ENCODE data around the gene PHIP.
"Not testable (repeated sequence)": the region's sequence is repeated elsewhere in the genome, so short reads cannot be mapped to it uniquely, and the experiment has no call there.

PHIP gene

DNA sequence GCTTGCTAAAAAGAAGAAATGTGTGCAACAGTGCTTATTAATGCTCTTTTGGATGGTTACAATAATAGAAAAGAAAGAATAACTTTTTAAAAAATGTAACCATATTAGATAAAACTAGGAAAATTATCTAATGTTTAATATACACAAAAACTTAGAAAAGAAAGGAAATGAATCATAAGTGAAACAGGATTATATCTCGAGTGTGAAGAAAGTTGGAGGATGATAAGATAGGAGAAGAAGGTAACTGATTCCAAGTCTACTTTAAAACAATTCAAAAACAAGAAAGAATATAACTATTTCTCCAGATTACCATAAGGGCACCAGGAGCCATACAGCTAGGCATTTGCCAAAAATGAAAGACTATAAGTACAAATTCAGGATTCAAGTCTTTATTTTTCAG lies 73.0 kb downstream of the PHIP start:
- no peak for DNase-seq

DNA sequence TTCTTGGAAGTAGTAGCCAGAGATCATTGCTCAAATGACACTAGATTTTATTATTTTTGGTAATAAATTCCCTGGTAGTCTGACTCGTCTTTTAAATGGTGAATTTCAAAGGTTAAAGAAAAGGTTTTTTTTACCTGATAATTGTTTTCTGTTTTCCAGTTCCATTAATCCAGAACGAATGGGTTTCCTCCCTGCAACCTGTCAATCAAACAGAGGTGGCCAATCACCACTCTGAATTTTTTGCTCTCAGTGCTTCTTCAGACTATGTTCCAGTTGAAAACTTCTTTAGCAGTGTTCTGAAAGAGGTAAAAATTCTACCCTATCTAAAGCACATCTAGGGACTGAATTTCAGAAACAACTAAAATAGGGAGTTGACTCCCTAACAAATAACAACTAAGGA lies 73.8 kb downstream of the PHIP start:
- DNase-seq = no peak

DNA sequence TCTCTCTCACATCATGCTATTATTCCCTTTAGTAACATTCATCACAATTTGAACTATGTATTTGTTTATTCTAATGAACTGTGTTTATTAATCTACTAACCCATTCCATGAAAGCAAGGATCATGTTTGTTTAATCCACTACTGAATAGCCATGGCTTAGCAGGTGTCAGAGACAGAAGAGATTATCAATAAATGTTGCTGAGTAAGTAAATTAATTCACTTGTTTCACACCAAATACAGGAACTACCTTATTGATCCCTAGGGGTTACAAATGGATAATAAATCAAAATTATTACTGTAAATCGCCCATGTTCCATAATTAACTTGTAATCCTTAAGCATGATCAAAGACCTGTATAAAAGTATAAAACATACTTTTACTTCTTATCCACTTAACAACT lies 76.6 kb downstream of the PHIP start:
- no peak for DNase-seq

DNA sequence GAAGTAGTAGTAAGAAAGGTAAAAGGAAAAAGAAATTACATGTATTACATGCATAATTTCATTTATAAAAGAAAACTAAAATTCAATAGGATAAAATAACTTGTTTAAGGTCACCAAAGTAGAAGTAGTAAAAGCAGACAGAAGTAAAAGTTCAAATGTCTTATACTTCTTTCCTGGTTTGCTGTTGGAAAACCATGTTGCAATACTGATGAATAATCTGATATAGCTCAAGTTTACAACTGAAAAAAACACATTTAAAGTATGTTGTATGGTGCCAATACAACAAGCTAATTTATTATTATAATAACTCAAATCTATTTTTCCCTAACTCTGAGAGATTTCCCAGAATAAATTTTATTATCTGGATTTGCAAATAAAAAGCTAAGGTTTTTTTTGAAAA lies 78.3 kb downstream of the PHIP start:
- DNase-seq = no peak

DNA sequence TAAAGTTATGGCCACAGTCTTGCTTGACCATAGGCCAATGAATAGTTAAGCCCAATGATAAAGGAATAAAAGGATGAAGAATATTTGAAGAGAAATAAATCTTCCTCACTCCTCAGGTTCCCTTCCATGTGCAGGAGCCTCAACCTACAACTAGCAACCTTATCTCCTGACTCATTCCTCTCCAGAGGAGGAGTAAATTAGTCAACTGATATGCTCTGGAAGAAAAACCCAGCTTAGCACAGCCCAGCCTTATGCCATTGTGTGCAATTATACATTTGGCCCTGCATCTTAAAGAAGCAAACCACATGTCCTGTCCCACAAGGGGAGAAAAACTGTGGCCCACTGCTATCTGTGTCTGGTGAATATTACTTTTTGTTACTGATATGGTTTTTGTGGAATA lies 82.1 kb downstream of the PHIP start:
- DNase-seq = no peak

DNA sequence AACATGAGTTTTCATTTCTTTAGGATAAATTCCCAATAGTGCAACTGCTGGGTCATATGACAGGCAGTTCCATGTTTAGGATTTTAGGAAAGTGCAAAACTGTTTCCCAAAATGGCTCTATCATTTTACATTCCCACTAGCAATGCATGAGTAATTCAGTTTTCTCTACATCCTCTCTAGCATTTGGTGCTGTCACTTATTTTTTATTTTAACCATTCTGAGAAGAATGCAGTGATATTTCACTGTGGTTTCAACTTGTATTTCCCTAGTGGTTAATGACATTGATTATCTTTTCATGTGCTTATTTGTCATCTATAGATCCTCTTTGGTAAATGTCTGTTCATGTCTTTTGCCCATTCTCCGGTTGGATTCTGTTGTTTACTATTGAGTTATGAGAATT lies 82.7 kb downstream of the PHIP start:
- no peak for DNase-seq

DNA sequence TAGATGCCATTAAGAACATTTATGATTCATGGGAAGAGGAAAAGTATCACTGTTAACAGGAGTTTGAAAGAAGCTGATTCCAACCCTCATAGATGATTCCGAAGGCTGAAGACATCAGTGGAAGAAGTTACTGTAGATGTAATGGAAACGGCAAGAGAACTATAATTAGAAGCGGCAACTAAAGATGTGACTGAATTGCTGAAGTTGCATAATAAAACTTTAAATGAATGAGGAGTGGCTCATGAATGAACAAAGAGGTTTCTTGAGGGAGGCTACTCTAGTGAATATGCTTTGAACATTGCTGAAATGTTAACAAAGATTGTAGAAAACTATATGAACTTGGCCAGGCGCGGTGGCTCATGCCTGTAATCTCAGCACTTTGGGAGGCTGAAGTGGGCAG lies 84.1 kb downstream of the PHIP start:
- no peak for DNase-seq

DNA sequence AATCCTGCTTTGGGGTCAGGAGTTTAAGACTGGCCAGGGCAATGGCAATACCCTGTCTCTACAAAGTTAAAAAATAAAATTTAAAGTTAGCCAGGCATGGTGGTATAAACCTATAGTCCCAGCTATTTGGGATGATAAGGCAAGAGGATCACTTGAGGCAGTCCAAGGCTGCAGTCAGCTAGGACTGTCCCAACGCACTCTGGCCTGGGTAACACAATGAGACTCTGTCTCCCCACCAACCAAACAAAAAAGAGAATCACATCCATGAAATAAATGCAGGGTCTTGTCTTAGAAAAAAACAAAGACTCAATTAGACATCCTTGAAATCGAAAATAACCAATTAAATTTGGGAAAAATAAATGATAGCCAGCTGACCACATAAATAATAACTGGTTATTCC lies 88.9 kb downstream of the PHIP start:
- DNase-seq = no peak

DNA sequence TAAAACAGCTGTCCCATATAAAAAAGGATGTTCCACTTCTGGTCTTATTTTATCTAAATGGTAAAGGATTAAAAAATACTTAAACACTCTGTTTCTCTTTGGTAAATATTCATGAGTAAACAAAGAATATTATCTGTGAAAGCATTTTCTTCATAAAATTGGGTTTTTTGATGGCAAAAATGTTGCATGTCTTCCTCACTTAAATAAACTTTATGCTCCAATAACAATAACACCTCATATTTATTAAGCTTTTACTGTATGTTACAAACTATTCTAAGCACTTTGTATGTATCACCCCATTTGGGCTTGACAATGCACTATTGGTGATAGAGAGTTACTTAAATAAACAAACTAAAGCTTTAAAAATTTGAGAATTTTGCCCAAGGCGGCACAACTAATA lies 91.9 kb downstream of the PHIP start:
- no peak for DNase-seq

DNA sequence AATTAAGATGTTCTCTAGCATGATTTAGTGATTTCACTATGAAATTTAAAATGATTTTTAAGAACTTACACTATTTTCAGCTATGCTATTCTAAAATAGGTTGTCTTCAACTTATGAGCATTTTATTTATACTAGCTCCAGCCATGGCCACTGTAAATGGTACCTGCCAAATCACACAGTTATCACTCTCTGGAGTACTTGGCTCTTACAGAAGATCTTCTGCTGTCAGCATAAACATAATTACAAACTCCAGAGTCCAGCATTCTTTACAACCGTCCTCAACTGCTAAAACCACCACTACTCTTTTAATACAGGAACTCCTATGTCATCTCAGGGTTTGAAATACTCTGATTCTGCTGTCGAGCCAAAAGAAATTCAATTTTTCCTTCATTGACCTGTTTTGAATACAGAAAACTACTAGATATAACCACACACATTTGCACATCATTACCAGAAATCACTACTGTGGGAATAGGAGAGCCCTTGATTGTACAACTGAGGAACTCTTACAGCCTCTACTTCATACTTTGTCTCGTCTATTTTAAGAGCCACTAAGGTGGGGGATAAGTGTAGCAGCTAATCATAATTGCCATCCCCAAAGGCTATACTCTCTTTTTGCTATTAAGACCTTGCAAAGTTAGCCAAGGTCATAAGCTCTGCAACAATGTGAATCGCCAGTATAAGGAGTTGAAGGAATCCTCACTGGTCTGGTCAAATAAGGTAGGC lies 93.7 kb downstream of the PHIP start:
- no peak for DNase-seq

DNA sequence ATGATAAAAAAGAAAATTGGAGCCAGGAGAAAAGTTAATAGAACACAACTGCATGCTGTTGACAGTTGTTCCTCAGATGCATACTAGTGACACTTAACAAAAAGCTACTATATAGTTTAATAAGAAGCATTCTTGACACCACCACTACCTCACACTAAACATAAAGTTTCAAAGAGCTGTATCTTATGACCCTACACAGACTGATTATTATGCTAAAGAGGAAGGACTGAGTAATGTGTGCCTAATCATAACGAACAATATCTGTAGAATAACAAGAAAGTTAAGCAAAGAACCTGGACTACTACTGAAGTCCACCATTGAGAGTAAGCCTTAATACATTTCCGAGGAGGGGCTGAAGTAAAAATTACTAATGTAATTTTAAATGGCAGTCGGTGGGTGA lies 110.9 kb downstream of the PHIP start:
- DNase-seq = no peak

DNA sequence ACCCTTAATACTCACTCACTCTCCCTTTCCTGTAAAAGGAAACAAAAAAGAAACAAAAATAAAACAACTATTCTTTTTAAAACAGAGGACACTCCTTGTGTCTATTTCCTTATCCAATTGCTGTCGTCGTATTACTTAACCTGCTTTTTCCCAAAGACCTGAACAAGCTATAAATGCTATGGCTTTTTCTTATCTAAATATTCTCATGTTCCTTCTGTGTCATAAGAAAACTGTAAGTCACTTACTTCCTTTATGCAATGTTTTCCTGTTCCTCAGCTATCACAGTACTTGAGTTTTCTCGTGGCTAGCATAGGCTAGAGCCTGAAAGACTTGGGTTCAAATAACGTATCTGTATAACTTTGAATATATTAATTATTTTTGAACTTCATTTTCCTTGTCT lies 111.5 kb downstream of the PHIP start:
- no peak for DNase-seq

DNA sequence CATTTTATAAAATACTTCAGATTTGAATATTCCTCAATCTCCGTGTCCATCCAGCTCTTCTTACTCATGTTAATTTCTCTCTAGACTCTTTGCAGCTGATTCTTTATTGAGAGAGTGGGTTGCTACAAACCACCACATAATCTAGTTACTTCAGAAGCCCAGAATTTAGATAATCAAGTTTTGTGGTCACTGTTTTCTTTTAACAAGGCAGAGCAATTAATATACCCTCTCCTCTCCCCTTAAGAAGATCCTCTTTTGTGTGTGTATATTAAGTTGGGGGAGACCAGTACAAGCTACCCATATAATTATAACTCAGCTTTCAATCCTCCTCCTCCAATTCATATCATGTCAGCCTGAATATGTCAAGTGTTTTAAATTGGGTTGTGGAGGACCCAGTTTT lies 115.6 kb downstream of the PHIP start:
- DNase-seq = no peak

DNA sequence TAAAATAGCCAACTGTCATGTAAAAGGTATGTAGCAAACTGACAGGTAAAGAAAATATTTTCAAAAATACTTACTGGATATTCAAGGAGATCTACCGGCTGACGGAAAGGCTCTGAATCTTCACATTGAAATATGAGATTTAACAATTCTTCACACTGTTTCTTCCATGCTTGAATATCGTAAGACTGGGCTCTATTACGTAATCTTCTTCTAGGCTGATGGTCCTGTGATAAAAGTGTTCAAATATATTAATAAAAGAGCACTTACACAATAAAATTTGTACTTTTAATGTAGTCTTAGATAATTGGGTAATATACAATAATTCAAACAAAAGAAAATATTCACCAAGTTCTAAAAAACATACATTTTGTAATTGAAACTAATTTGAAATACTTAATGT lies 123.3 kb downstream of the PHIP start:
- no peak for DNase-seq

DNA sequence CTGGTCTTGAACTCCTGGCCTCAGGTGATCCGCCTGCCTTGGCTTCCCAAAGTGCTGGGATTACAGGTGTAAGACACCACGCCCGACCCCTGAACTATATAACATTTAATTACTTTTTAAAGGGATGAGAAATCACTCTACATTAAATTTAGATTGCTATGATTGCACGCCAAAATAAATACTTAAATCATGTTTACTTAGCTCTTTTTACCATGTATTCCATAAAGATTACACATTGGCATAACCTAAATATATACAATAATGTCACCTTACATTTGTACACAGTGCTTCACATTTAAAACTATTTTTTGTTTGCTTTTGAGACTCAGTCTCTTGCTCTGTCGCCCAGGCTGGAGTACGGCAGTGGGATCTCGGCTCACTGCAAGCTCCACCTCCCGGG lies 124.3 kb downstream of the PHIP start:
- no peak for DNase-seq

DNA sequence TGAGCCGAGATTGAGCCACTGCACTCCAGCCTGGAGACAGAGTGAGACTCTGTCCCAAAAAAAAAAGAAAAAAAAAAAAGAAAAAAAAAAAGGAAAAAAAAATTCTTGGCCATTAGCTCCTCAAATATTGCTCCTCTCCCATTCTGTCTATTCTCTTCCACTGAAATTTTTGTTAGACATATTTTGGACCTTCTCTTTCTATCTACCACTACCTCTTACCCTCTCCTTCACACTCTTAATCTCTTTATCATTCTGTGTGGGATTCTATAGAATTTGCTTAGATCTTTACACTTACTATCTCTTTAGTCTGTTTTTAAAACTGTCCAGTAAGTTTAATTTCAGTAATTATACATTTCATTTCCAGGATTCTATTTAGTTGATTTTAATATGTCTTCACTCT lies 125.7 kb downstream of the PHIP start:
- no peak for DNase-seq

DNA sequence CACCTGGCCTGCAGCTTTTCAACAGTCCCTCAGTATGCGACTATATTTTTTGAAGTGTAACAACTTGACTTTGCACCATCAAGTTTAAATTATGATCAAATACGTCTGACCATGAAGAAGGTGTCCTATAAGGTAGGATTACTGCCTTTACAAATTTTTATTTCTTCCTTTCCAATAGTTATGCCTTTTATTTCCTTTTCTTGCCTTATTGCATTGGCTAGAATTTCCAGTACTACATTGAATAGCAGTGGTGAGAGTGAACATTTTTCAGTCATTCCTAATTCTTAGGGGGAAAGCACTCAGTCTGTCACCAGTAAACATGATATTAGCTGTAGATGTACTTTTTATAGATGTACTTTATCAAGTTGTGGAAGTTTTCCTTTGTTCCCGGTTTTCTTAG lies 129.3 kb downstream of the PHIP start:
- no peak for DNase-seq

DNA sequence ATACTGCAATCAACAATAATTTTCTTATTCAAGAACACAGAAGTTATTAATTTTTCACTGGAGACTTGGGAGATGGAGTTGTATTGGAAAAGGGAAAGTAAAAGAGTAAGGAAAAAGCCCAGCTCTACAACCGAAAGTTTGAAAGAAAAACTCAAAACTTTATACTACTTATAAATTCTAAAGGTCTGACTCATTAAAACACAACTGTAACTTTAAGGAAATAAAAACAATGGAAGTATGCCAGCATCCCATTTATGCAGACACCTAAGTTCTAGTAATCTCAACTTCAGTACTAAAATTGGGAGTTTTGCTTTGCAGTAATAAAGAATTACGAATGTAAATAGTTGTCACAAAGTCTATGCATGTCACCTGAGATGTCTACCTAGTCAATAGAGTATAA lies 130.1 kb downstream of the PHIP start:
- no peak for DNase-seq

DNA sequence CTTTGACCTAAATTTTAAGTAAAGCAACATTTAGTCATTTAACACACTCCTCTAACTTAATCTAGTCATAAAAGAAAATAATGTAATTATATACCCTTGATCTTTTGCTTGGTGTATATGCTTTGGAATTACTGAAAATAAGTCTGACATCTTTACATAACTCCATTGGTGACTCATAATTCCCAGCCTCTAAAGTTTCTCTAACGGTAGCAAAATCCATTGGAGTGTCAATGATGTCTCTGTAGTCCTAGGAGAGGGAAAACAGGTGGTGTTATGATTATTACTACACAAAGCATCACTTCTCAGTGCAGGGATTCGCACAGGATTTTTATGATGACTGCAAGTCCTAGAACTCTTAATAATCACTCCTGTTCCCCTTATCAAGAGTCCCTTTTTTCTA lies 130.5 kb downstream of the PHIP start:
- no peak for DNase-seq

DNA sequence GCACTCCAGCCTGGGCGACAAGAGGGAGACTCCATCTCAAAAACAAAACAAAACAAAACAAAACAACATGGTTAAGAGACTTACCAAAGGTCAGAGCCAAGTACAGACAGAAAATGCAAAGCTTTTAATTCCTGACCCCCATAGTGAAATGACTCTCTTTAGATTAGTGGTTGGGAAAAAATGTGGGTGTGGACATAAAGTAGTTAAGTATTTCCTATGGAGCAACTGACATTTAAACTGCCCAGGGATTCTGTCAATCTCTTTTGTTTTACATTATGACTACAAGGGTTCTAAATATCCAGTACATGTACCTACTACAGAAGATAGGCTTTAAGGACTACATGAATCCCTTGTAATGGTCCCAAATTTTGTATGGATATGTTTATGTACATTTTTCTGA lies 135.6 kb downstream of the PHIP start:
- DNase-seq = no peak

DNA sequence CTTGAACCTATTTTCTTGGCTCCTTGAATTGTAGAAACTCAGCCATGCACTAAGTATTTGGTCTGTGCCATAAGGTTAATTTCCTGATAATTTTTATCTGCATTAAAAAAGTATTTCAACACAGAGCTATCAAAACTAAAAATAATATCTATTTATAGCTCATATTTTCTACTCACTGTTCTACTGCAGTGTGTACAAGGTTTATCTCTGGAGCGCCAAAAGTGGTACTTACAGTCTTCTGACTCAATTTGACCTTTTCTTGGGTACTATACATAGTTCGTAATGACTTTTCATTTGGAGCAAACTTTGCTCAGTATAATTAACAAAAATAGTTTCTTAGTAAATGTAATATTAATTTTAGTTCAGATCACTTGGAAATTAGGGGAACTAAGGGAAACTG lies 141.5 kb downstream of the PHIP start:
- no peak for DNase-seq

DNA sequence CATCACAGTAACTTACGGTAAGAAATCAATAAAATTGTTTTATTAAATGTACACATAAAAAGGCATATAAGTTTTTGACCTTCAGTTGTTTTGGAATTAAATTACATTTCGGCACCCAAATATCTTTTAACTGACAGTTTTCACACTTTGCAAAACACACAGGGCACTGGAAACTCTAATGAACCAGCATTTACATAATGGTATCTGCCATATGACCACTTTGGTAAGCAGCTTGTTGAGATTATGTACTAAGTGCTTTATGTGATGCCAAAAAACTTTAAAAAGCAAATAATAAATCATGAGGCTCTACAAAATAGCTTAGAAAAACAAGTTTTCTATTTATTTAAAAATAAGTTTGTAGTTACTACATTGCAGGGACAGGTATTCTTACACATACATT lies 142.5 kb downstream of the PHIP start:
- no peak for DNase-seq

DNA sequence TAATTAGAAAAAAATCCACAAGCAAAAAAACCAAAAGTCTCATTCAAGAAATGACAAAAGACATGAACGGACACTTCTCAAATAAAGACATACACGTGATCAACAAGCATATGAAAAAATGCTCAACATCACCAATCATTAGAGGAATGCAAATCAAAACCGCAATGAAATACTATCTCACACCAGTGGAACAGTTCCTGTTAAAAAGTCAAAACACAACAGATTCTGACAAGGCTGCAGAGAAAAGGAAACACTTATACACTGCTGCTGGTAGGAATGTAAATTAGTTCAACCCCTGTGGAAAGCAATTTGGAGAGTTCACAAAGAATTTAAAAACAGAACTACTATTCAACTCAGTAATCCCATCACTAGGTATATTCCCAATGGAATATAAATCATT lies 152.7 kb downstream of the PHIP start:
- DNase-seq = no peak

DNA sequence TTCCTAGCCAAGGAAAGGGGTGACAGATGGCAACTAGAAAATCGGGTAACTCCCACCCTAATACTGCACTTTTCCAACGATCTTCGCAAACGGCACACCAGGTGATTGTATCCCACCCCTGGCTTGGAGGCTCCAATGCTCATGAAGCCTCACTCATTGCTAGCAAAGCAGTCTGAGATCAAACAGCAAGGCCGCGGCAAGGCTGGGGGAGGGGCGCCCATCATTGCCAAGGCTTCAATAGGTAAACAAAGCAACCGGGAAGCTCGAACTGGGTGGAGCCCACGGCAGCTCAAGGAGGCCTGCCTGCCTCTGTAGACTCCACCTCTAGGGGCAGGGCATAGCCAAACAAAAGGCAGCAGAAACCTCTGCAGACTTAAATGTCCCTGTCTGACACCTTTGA lies 156.9 kb downstream of the PHIP start:
- not testable (repeated sequence) for DNase-seq

DNA sequence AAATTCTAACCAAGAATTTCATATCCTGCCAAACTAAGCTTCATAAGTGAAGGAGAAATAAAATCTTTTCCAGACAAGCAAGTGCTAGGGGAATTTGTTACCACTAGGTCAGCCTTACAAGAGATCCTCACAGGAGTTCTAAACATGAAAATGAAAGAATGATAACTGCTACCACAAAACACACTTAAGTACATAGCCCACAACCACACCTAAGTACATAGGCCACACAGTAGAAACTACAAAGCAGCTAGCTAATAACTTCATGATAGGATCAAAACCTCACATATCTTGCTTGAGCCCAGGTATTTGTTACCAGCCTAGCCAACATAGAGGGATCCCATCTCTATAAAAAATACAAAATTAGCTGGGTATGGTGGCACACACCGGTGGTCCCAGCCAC lies 160.3 kb downstream of the PHIP start:
- DNase-seq = no peak

DNA sequence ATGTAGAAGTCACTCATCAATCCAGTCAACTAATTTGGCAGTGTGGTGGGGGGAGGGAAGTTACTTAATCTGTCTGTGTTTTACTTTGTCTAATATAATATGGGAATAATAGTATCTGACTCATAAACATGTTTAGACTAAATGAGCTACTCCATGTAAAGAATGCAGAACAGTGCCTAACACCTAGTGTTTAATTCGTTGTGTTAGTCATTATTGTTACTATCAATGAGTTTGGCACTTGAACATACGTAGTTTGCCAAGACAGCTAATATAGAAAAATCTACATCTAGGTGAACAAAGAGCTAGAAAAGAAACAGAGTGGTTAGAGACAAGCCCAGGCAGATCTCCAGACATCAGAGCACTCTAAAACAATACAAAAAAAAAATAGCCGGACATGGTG lies 161.6 kb downstream of the PHIP start:
- DNase-seq = no peak

Measured in central memory CD4-positive, alpha-beta T cell (primary cell).